Measurements from ENCODE around the gene COG2. TPM values are rescaled to one million over a fixed set of nuclear protein-coding genes. Genes with fewer than 3 reads are reported as not detected.
"Not testable (repeated sequence)": the region's sequence is repeated elsewhere in the genome, so short reads cannot be mapped to it uniquely, and the experiment has no call there.

Gene COG2
- total and polyA plus RNA-seq, 2 experiments from 2014 or later = 14.6 to 16.4 TPM

DNA sequence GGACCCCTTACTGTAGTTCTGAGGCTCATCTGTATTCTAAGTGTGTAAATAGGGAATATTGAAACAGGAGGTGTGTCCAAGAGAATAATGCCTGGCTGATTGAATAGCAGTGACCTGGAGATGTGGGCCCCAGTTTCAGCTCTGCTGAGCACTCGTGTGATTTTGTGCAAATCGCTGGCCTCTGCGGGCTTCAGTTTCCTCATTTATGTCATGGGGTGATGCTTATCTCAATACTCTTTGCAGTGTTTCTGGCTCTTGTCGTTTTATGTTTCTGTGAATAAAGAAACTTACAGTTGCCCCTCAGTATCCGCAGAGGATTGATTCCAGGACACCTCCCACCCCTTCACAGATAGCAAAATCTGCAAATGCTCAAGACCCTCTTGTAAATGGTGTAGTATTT, 5.0 kb downstream of the COG2 start:
- Histone ChIP-seq H3K4me2 (ENCODE audit: unreplicated experiment) (no peak overlapping the region), H4K20me1 (ENCODE audit: insufficient read depth) (no peaks in the 10 kb centered on the region), H3K79me2 (ENCODE audit: insufficient read depth) (peaks cover 93% of the 10 kb centered on the region), H3K9me2 (ENCODE audit: insufficient read depth) (no peaks in the 10 kb centered on the region), H3K27ac (no peak overlapping the region), H3K9ac (no peak overlapping the region), H3K9me3 (ENCODE audit: low read depth) (no peaks in the 10 kb centered on the region), H2AFZ (no peak overlapping the region), H3K27me3 (replicated peaks; ENCODE audit: insufficient read depth) (no peaks in the 10 kb centered on the region), H3K36me3 (ENCODE audit: low read depth) (no peaks in the 10 kb centered on the region), H3K4me1 (ENCODE audit: insufficient read depth) (peaks cover 10% of the 10 kb centered on the region), H3K4me3 (no peak overlapping the region), H3F3A (ENCODE audit: insufficient read depth) (peaks cover 7% of the 10 kb centered on the region)
- WGBS, 2 experiments (ENCODE audit: low coverage in 1 of 2, low lambda C conversion rate in 2 of 2, missing lambda C conversion rate in 2 of 2) = 93 to 98% methylated on average over 5 of the region's 5 CpGs
- TF ChIP-seq EZH2phosphoT487 (IDR thresholded peaks at IDR 0.05; ENCODE audit: insufficient read depth, low read depth) (no peak), EZH2 (IDR thresholded peaks at IDR 0.05; ENCODE audit: insufficient read depth, poor library complexity, severe bottlenecking) (no peak)
- in situ Hi-C loops (cut with MboI) = no loop called here
- no peak for DNase-seq

DNA sequence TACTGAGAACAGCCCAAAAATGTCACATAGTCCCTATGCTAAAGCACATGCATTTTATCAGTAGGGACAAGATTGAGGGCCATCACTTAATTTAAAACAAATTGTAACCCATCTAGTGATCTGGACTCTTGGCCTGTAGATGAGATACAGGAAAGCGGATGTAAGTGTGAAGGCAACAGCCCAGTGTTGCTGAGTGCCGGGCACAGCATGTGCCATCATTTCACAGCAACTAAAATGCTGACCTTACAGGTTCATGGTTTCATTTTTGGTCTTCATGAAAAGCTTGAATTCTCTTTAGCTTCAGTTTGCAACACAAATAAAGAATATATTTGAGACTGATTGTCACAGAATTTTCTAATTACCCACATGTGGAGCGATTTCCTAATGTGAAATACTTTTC, 5.8 kb downstream of the COG2 start:
- Histone ChIP-seq H3K9ac (no peak overlapping the region), H3K79me2 (ENCODE audit: insufficient read depth) (peaks cover 99% of the 10 kb centered on the region), H4K20me1 (ENCODE audit: insufficient read depth) (no peaks in the 10 kb centered on the region), H3K4me1 (ENCODE audit: insufficient read depth) (peaks cover 10% of the 10 kb centered on the region), H3K9me3 (ENCODE audit: low read depth) (no peaks in the 10 kb centered on the region), H2AFZ (no peak overlapping the region), H3K9me2 (ENCODE audit: insufficient read depth) (no peaks in the 10 kb centered on the region), H3K4me3 (no peak overlapping the region), H3K27me3 (replicated peaks; ENCODE audit: insufficient read depth) (no peaks in the 10 kb centered on the region), H3K27ac (no peak overlapping the region), H3K36me3 (ENCODE audit: low read depth) (no peaks in the 10 kb centered on the region), H3K4me2 (ENCODE audit: unreplicated experiment) (no peak overlapping the region), H3F3A (ENCODE audit: insufficient read depth) (peaks cover 4% of the 10 kb centered on the region)
- WGBS, 2 experiments (ENCODE audit: low coverage in 1 of 2, low lambda C conversion rate in 2 of 2, missing lambda C conversion rate in 2 of 2) = 68 to 70% methylated on average over 3 of the region's 3 CpGs
- in situ Hi-C loops (cut with MboI) = no loop called here
- TF ChIP-seq EZH2phosphoT487 (IDR thresholded peaks at IDR 0.05; ENCODE audit: insufficient read depth, low read depth) = no peak
- no peak for TF ChIP-seq EZH2 (IDR thresholded peaks at IDR 0.05; ENCODE audit: insufficient read depth, poor library complexity, severe bottlenecking)
- no peak for DNase-seq

DNA sequence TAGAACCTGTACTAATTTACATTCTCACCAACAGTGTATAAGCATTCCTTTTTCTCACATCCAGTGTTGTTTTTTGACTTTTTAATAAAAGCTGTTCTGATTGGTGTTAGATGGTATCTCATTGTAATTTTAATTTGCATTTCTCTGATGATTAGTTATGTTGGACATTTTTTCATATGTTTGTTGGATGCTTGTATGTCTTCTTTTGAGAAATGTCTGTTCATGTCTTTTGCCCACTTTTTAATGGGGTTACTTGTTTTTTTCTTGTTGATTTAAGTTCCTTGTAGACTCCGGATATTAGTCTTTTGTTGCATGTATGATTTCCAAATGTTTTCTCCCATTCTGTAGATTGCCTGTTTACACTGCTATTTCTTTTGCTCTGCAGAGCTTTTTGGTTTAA, 8.0 kb downstream of the COG2 start:
- 89 to 91% methylated on average over 1 of the region's 1 CpG for WGBS, 2 experiments (ENCODE audit: low coverage in 1 of 2, low lambda C conversion rate in 2 of 2, missing lambda C conversion rate in 2 of 2)
- Histone ChIP-seq H3K9ac (no peak overlapping the region), H3K27ac (no peak overlapping the region), H3F3A (ENCODE audit: insufficient read depth) (no peaks in the 10 kb centered on the region), H3K4me2 (ENCODE audit: unreplicated experiment) (no peak overlapping the region), H4K20me1 (ENCODE audit: insufficient read depth) (peaks cover 7% of the 10 kb centered on the region; the same call in 1 of the 2 replicates), H3K27me3 (replicated peaks; ENCODE audit: insufficient read depth) (no peaks in the 10 kb centered on the region), H3K36me3 (ENCODE audit: low read depth) (no peaks in the 10 kb centered on the region), H3K9me2 (ENCODE audit: insufficient read depth) (no peaks in the 10 kb centered on the region), H3K79me2 (ENCODE audit: insufficient read depth) (peaks cover 99% of the 10 kb centered on the region), H3K4me3 (no peak overlapping the region), H3K9me3 (ENCODE audit: low read depth) (no peaks in the 10 kb centered on the region), H2AFZ (no peak overlapping the region), H3K4me1 (ENCODE audit: insufficient read depth) (no peaks in the 10 kb centered on the region)
- no peak for TF ChIP-seq EZH2phosphoT487 (IDR thresholded peaks at IDR 0.05; ENCODE audit: insufficient read depth, low read depth)
- TF ChIP-seq EZH2 (IDR thresholded peaks at IDR 0.05; ENCODE audit: insufficient read depth, poor library complexity, severe bottlenecking) = no peak
- in situ Hi-C loops (cut with MboI) = no loop called here
- DNase-seq = no peak

DNA sequence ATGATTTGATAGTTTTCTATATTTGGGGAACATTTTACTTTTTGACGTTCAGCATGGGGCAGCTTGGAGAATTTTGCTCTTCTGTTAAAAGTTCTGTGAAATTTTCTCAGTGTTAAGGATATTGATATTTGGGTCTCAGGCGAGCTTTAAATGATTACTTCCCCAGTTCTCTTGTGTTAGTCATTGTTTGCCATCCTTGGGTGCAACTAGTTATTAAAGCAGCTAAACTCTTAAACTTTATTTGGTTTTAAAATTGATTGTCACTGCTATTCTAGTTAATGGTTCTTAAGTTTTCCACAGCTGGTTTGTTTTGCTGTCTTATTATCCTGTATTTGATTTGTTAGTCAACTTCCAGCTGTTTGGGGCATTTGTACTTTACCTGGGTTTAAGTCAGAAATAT, 9.0 kb downstream of the COG2 start:
- Histone ChIP-seq H3K9me3 (ENCODE audit: low read depth) (no peaks in the 10 kb centered on the region), H3K36me3 (ENCODE audit: low read depth) (no peaks in the 10 kb centered on the region), H3K4me1 (ENCODE audit: insufficient read depth) (no peaks in the 10 kb centered on the region), H3K4me2 (ENCODE audit: unreplicated experiment) (no peak overlapping the region), H2AFZ (no peak overlapping the region), H3K79me2 (ENCODE audit: insufficient read depth) (peaks cover 100% of the 10 kb centered on the region), H3K27me3 (replicated peaks; ENCODE audit: insufficient read depth) (no peaks in the 10 kb centered on the region), H3K9ac (no peak overlapping the region), H3K4me3 (no peak overlapping the region), H3K9me2 (ENCODE audit: insufficient read depth) (no peaks in the 10 kb centered on the region), H3K27ac (no peak overlapping the region), H3F3A (ENCODE audit: insufficient read depth) (no peaks in the 10 kb centered on the region), H4K20me1 (ENCODE audit: insufficient read depth) (peaks cover 7% of the 10 kb centered on the region; the same call in 1 of the 2 replicates)
- no peak for TF ChIP-seq EZH2phosphoT487 (IDR thresholded peaks at IDR 0.05; ENCODE audit: insufficient read depth, low read depth)
- 91 to 96% methylated on average over 2 of the region's 2 CpGs for WGBS, 2 experiments (ENCODE audit: low coverage in 1 of 2, low lambda C conversion rate in 2 of 2, missing lambda C conversion rate in 2 of 2)
- DNase-seq = no peak
- in situ Hi-C loops (cut with MboI) = no loop called here

DNA sequence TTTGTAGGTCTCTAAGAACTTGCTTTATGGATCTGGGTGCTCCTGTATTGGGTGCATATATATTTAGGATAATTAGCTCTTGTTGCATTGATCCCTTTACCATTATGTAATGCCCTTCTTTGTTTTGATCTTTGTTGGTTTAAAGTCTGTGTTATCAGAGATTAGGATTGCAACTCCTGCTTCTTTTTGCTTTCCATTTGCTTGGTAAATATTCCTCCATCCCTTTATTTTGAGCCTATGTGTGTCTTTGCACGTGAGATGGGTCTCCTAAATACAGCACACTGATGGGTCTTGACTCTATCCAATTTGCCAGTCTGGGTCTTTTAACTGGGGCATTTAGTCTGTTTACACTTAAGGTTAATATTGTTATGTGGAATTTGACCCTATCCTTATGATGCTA, 14.4 kb downstream of the COG2 start:
- H3K9me2 ChIP-seq (ENCODE audit: insufficient read depth); H3K4me3 ChIP-seq; H3K27me3 ChIP-seq (replicated peaks; ENCODE audit: insufficient read depth); H4K20me1 ChIP-seq (ENCODE audit: insufficient read depth); H3K4me1 ChIP-seq (ENCODE audit: insufficient read depth); H3K27ac ChIP-seq; H3K4me2 ChIP-seq (ENCODE audit: unreplicated experiment); in situ Hi-C loops (cut with MboI); H3K9me3 ChIP-seq (ENCODE audit: low read depth); H3K9ac ChIP-seq; DNase-seq; H2AFZ ChIP-seq; H3F3A ChIP-seq (ENCODE audit: insufficient read depth): not testable (repeated sequence)
- Histone ChIP-seq H3K36me3 (ENCODE audit: low read depth) (peaks cover 12% of the 10 kb centered on the region), H3K79me2 (ENCODE audit: insufficient read depth) (peaks cover 75% of the 10 kb centered on the region)
- WGBS, 2 experiments (ENCODE audit: low coverage in 1 of 2, low lambda C conversion rate in 2 of 2, missing lambda C conversion rate in 2 of 2) = 94 to 100% methylated on average over 1 of the region's 1 CpG

DNA sequence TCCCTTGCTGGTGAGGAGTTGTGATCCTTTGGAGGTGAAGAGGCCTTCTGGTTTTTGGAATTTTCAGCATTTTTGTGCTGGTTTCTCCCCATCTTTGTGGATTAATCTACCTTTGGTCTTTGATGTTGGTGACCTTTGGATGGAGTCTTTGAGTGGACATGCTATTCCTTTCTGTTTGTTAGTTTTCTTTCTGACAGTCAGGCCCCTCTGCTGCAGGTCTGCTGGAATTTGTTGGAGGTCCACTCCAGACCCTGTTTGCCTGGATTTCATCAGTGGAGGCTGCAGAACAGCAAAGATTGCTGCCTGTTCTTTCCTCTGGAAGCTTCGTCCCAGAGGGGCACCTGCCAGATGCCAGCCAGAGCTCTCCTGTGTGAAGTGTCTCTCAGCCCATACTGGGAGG, 15.8 kb downstream of the COG2 start:
- H3K27ac ChIP-seq; H3K9me3 ChIP-seq (ENCODE audit: low read depth); in situ Hi-C loops (cut with MboI); H3K4me1 ChIP-seq (ENCODE audit: insufficient read depth); H3K9me2 ChIP-seq (ENCODE audit: insufficient read depth); H3K4me2 ChIP-seq (ENCODE audit: unreplicated experiment); H3K27me3 ChIP-seq (replicated peaks; ENCODE audit: insufficient read depth); H2AFZ ChIP-seq; H3K9ac ChIP-seq; H4K20me1 ChIP-seq (ENCODE audit: insufficient read depth); H3K4me3 ChIP-seq; DNase-seq; H3F3A ChIP-seq (ENCODE audit: insufficient read depth): not testable (repeated sequence)
- peaks cover 61% of the 10 kb centered on the region for H3K79me2 ChIP-seq (ENCODE audit: insufficient read depth)
- H3K36me3 ChIP-seq (ENCODE audit: low read depth) = peaks cover 12% of the 10 kb centered on the region
- 100% methylated on average over 1 of the region's 1 CpG for WGBS, 2 experiments (ENCODE audit: low coverage in 1 of 2, low lambda C conversion rate in 2 of 2, missing lambda C conversion rate in 2 of 2)

All from GM23248 (cell line).